HepG2 (cell line): ENCODE measurements around the gene HSPE1. TPM values are rescaled to one million over a fixed set of nuclear protein-coding genes. Genes with fewer than 3 reads are reported as not detected.

Experiments
- AHDC1 ChIP-seq: sonication (generic); formaldehyde crosslinking; IDR thresholded peaks from 2 replicates; pipeline ENCODE4 v1.5.1; 2020; ENCODE audit warnings: mild to moderate bottlenecking, missing genetic modification reagents, borderline replicate concordance
- BATF2 ChIP-seq: sonication (generic); formaldehyde crosslinking; IDR thresholded peaks from 2 replicates; pipeline ENCODE4 v1.8.0; 2022; ENCODE audit warnings: mild to moderate bottlenecking, missing genetic modification reagents, moderate library complexity
- GFI1 ChIP-seq: sonication (generic); formaldehyde crosslinking; IDR thresholded peaks from 2 replicates; pipeline ENCODE4 v1.5.0; 2020; ENCODE audit warnings: missing genetic modification reagents, mild to moderate bottlenecking, borderline replicate concordance
- HOXA7 ChIP-seq: sonication (generic); formaldehyde crosslinking; IDR thresholded peaks from 2 replicates; pipeline ENCODE4 v1.8.1; 2022; ENCODE audit warnings: mild to moderate bottlenecking, missing genetic modification reagents, moderate library complexity
- KDM2A ChIP-seq: sonication (generic); formaldehyde crosslinking; IDR thresholded peaks from 2 replicates; pipeline ENCODE4 v1.4.0; 2020; ENCODE audit warnings: low read depth, missing genetic modification reagents, borderline replicate concordance
- KLF13 ChIP-seq: sonication (generic); formaldehyde crosslinking; IDR thresholded peaks from 2 replicates; pipeline ENCODE4 v1.4.0; 2020; ENCODE audit warnings: mild to moderate bottlenecking, missing genetic modification reagents
- NFYC ChIP-seq: IDR thresholded peaks from 2 replicates; pipeline ENCODE4 v1.6.1; 2016; ENCODE audit warnings: missing genetic modification reagents, missing compliant biosample characterization
- POGK ChIP-seq: sonication (generic); formaldehyde crosslinking; conservative IDR thresholded peaks from 2 replicates; pipeline ENCODE4 v1.8.0; 2022; ENCODE audit warnings: mild to moderate bottlenecking, moderate library complexity, missing genetic modification reagents
- PPARG ChIP-seq: conservative IDR thresholded peaks from 2 replicates; pipeline ENCODE4 v1.6.1; 2016; ENCODE audit warnings: missing biosample characterization, missing genetic modification reagents
- SATB2 ChIP-seq: sonication (generic); formaldehyde crosslinking; IDR thresholded peaks from 2 replicates; pipeline ENCODE4 v1.5.0; 2020; ENCODE audit warnings: missing genetic modification reagents
- ZBTB3 ChIP-seq: sonication (generic); formaldehyde crosslinking; IDR thresholded peaks from 2 replicates; pipeline ENCODE4 v1.4.0; 2020; ENCODE audit warnings: low read depth, mild to moderate bottlenecking, moderate library complexity, missing genetic modification reagents, borderline replicate concordance
- ZMYM3 ChIP-seq: sonication (generic); formaldehyde crosslinking; IDR thresholded peaks from 2 replicates; pipeline ENCODE4 v1.5.1; 2020; ENCODE audit warnings: mild to moderate bottlenecking, missing genetic modification reagents
- ZNF143 ChIP-seq: sonication (generic); formaldehyde crosslinking; IDR thresholded peaks from 2 replicates; pipeline ENCODE4 v1.4.0; 2020; ENCODE audit warnings: missing genetic modification reagents
- ZNF331 ChIP-seq: sonication (generic); formaldehyde crosslinking; IDR thresholded peaks from 2 replicates; pipeline ENCODE4 v1.4.0; 2020; ENCODE audit warnings: missing genetic modification reagents
- ZSCAN30 ChIP-seq: sonication (generic); formaldehyde crosslinking; IDR thresholded peaks from 2 replicates; pipeline ENCODE4 v1.5.0; 2020; ENCODE audit warnings: mild to moderate bottlenecking, missing genetic modification reagents
- polyA plus RNA-seq, 8 experiments: library from polyadenylated mRNA; depleted of rRNA in 3 of 8; stranded (reverse) in 7 of 8; unstranded in 1 of 8; fragments of >200 nt; fragmentation: Illumina TruSeq in 4 of 8; extraction: Trizol in 4 of 8; gene quantifications; 2 replicates each; pipeline versions ENCODE4 v1.2.1 to v1.2.3, GENCODE V29; 2011 to 2016; ENCODE audit warnings: low read depth in 4 of 8, missing spikeins in 1 of 8, mixed read lengths in 1 of 8; ENCODE audit not compliant: insufficient read depth in 1 of 8
- total RNA-seq, 5 experiments: library from RNA; depleted of rRNA; stranded (reverse); fragments of >200 nt; fragmentation: Illumina TruSeq; extraction: Trizol; gene quantifications; 2 replicates each; pipeline ENCODE4 v1.2.3, GENCODE V29; 2016; ENCODE audit warnings: low read depth in 1 of 5

Gene HSPE1
- total and polyA plus RNA-seq, 2 of the 13 experiments (the other 11 are each of a cell fraction or from before 2014, with no cell fraction given), result 244 to 823 TPM

GRCh38 chr2:197504000-197504399 is 3.8 kb downstream of the HSPE1 start (continued):
- no peak for TF ChIP-seq AHDC1
- TF ChIP-seq PPARG (CRISPR knock-in tag), result 0 out of 2 replicates have a peak, but pooled peaks have one; percentile 4
- TF ChIP-seq KDM2A (CRISPR knock-in tag), result no peak
- TF ChIP-seq KLF13, result no peak
- TF ChIP-seq ZBTB3 (CRISPR knock-in tag), result no peak
- TF ChIP-seq ZNF331 (CRISPR knock-in tag), result no peak
- TF ChIP-seq POGK (CRISPR knock-in tag), result peak; percentile 33; the same call in 1 of the 2 replicates
- TF ChIP-seq BATF2 (CRISPR knock-in tag), result no peak
- TF ChIP-seq ZSCAN30 (CRISPR knock-in tag), result no peak
- 0 out of 2 replicates have a peak, but pooled peaks have one; percentile 17 for TF ChIP-seq GFI1 (CRISPR knock-in tag)
- no peak for TF ChIP-seq HOXA7
- TF ChIP-seq SATB2 (CRISPR knock-in tag), result no peak
- TF ChIP-seq ZMYM3 (CRISPR knock-in tag), result no peak
- no peak for TF ChIP-seq ZNF143 (CRISPR knock-in tag)
- no peak for TF ChIP-seq NFYC (CRISPR knock-in tag)
